Adrenal gland (tissue), 5 donors: ENCODE measurements around the gene PLPP1.

Experiments
- CTCF ChIP-seq, 6 experiments: fragments of 450-650 bp in 4 of 6; fragments of 200-600 bp in 2 of 6; sonication (generic) in 1 of 6; IDR thresholded peaks; 1 replicate in 5 of 6; 2 replicates in 1 of 6; pipeline versions ENCODE4 v1.5.1 to v1.8.0; 2016 to 2021; ENCODE audit warnings: antibody characterized with exemption in 6 of 6, mild to moderate bottlenecking in 2 of 6, moderate library complexity in 1 of 6
- POLR2A ChIP-seq, 2 donors: fragments of 450-650 bp; IDR thresholded peaks; one replicate each; pipeline ENCODE4 v1.6.1; 2017; ENCODE audit warnings: antibody characterized with exemption in 2 of 2, mild to moderate bottlenecking in 2 of 2, moderate library complexity in 1 of 2
- donor health status: DM: no; HTN: no; CAD: no.

GRCh38 chr5:55441954-55442353 is 92.8 kb downstream of the PLPP1 start:
- no peak for TF ChIP-seq POLR2A (IDR thresholded peaks at IDR 0.05)
- no peak for TF ChIP-seq CTCF (IDR thresholded peaks at IDR 0.05)
